Neural cell (in vitro differentiated cells): Measurements from ENCODE around the gene CLCA1. TPM values are rescaled to one million over a fixed set of nuclear protein-coding genes. Genes with fewer than 3 reads are reported as not detected.

ENCODE experiments used
- H2AFZ ChIP-seq: fragments of 200-600, 300-800 bp; sonication (generic), shearing (Covaris generic); 2 replicates; pipeline ENCODE4 v1.6.0; 2014; ENCODE audit warnings: low read depth, mild to moderate bottlenecking, antibody characterized with exemption, low read length, moderate library complexity
- H3F3A ChIP-seq: fragments of 200-600 bp; shearing (Covaris generic); 2 replicates; pipeline ENCODE4 v1.6.1; 2016; ENCODE audit warnings: mild to moderate bottlenecking, moderate library complexity, mixed read lengths, antibody characterized with exemption, low read length; ENCODE audit not compliant: insufficient read depth, poor library complexity, severe bottlenecking
- H3K27ac ChIP-seq: fragments of 200-600, 300-800 bp; sonication (generic), shearing (Covaris generic); 2 replicates; pipeline ENCODE4 v1.5.1; 2014; ENCODE audit warnings: mild to moderate bottlenecking, low read length, moderate library complexity
- H3K27me3 ChIP-seq: fragments of 300-800, 200-600 bp; sonication (generic), shearing (Covaris generic); 2 replicates; pipeline ENCODE4 v1.6.0; 2014; ENCODE audit warnings: mild to moderate bottlenecking, low read depth, low read length, moderate library complexity; ENCODE audit not compliant: insufficient read depth
- H3K36me3 ChIP-seq: fragments of 300-800, 200-600 bp; sonication (generic), shearing (Covaris generic); 2 replicates; pipeline ENCODE4 v1.5.1; 2014; ENCODE audit warnings: mild to moderate bottlenecking, antibody characterized with exemption, low read length, moderate library complexity; ENCODE audit not compliant: insufficient read depth
- H3K4me2 ChIP-seq: fragments of 300-800, 200-600 bp; sonication (generic), shearing (Covaris generic); 2 replicates; pipeline ENCODE4 v1.6.0; 2014; ENCODE audit warnings: mild to moderate bottlenecking, low read length
- H3K4me3 ChIP-seq: fragments of 300-800, 200-600 bp; sonication (generic), shearing (Covaris generic); 2 replicates; pipeline ENCODE4 v1.5.1; 2014; ENCODE audit warnings: mild to moderate bottlenecking, low read length, moderate library complexity
- H3K79me2 ChIP-seq: fragments of 200-600 bp; shearing (Covaris generic); replicated peaks from 2 replicates; pipeline ENCODE4 v1.6.0; 2014; ENCODE audit warnings: mild to moderate bottlenecking, low read length, moderate library complexity; ENCODE audit not compliant: insufficient read depth
- H3K9ac ChIP-seq: fragments of 300-800, 200-600 bp; sonication (generic), shearing (Covaris generic); 2 replicates; pipeline ENCODE4 v1.6.1; 2016; ENCODE audit warnings: mild to moderate bottlenecking, low read length, mixed read lengths
- H3K9me2 ChIP-seq: fragments of 200-600 bp; shearing (Covaris generic); 2 replicates; pipeline ENCODE4 v1.6.1; 2016; ENCODE audit warnings: mild to moderate bottlenecking, low read length, mixed read lengths; ENCODE audit not compliant: insufficient read depth
- H3K9me3 ChIP-seq: fragments of 200-600, 300-800 bp; sonication (generic), shearing (Covaris generic); 2 replicates; pipeline ENCODE4 v1.6.1; 2016; ENCODE audit warnings: mild to moderate bottlenecking, mixed run types, low read length, moderate library complexity, mixed read lengths
- H4K20me1 ChIP-seq: fragments of 200-600 bp; shearing (Covaris generic); 2 replicates; pipeline ENCODE4 v1.6.1; 2016; ENCODE audit warnings: mild to moderate bottlenecking, mixed run types; ENCODE audit not compliant: insufficient read depth
- EP300 ChIP-seq: fragments of 450-650 bp; conservative IDR thresholded peaks from 2 replicates; pipeline ENCODE4 v1.6.1; 2014; ENCODE audit warnings: antibody characterized with exemption, mild to moderate bottlenecking, moderate library complexity; ENCODE audit not compliant: poor library complexity, severe bottlenecking
- EZH2 ChIP-seq: fragments of 200-600, 300-800 bp; shearing (Covaris generic), sonication (generic); IDR thresholded peaks from 2 replicates; pipeline ENCODE4 v1.6.1; 2014; ENCODE audit warnings: antibody characterized with exemption, low read length, borderline replicate concordance, mild to moderate bottlenecking; ENCODE audit not compliant: insufficient read depth, poor library complexity, severe bottlenecking
- MXI1 ChIP-seq: fragments of 450-650 bp; conservative IDR thresholded peaks from 2 replicates; pipeline ENCODE4 v1.6.1; 2014; ENCODE audit warnings: antibody characterized with exemption, mild to moderate bottlenecking; ENCODE audit not compliant: poor library complexity, severe bottlenecking
- POLR2AphosphoS5 ChIP-seq: IDR thresholded peaks from 2 replicates; pipeline ENCODE4 v1.6.1; 2012
- RAD21 ChIP-seq: fragments of 450-650 bp; conservative IDR thresholded peaks from 2 replicates; pipeline ENCODE4 v1.6.1; 2014; ENCODE audit warnings: antibody characterized with exemption, mild to moderate bottlenecking, moderate library complexity
- SMC3 ChIP-seq: fragments of 450-650 bp; conservative IDR thresholded peaks from 2 replicates; pipeline ENCODE4 v1.6.1; 2014; ENCODE audit warnings: antibody characterized with exemption, mild to moderate bottlenecking, moderate library complexity; ENCODE audit not compliant: poor library complexity
- TAF1 ChIP-seq: IDR thresholded peaks from 2 replicates; pipeline ENCODE4 v1.6.1; 2012; ENCODE audit warnings: low read depth
- polyA plus RNA-seq: library from polyadenylated mRNA; depleted of rRNA; stranded (reverse); fragments of >200 nt; gene quantifications from 2 replicates; pipeline ENCODE4 v1.2.3, GENCODE V29; 2014
- TF ChIP-seq, protein P1 (sequence below): IDR thresholded peaks from 2 replicates; pipeline ENCODE4 v1.6.1; 2012; ENCODE audit warnings: borderline replicate concordance
- TF ChIP-seq, protein P2 (sequence below): fragments of 450-650 bp; IDR thresholded peaks from 2 replicates; pipeline ENCODE4 v1.5.1; 2014; ENCODE audit warnings: antibody characterized with exemption, mild to moderate bottlenecking, moderate library complexity; ENCODE audit not compliant: poor library complexity, severe bottlenecking

Gene CLCA1
- polyA plus RNA-seq, 1 donor from 2014 or later: not detected

DNA sequence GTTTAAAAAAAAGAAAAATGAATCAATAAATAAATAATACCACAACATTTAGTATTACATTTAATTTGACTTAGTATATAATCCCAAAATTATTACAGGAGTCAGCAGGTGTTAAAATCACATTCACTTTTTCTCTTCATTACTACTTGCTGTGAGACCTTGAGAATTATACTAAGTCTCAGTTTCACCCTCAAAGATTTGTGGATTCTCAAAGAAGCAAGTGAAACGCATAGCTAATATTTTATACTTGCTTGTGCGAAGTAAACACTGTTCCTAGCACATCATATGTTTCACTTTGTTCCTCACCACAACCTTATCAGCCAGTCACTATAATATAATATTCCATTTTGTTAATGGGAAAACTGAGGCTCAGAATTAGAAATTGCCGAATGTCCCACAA is 4.0 kb downstream of the CLCA1 start:
- TF ChIP-seq SMC3 (no peak), TAF1 (no peak), EZH2 (no peak), POLR2AphosphoS5 (no peak), MXI1 (no peak)
- Histone ChIP-seq H3K9me2 (no peaks in the 10 kb centered on the region), H2AFZ (no peak overlapping the region), H3K4me2 (no peak overlapping the region), H3K4me3 (no peak overlapping the region), H3K9me3 (no peaks in the 10 kb centered on the region), H3K27ac (no peak overlapping the region), H3K27me3 (no peaks in the 10 kb centered on the region), H3K36me3 (no peaks in the 10 kb centered on the region), H3F3A (no peaks in the 10 kb centered on the region), H3K9ac (no peak overlapping the region), H3K79me2 (no peaks in the 10 kb centered on the region), H4K20me1 (no peaks in the 10 kb centered on the region)

DNA sequence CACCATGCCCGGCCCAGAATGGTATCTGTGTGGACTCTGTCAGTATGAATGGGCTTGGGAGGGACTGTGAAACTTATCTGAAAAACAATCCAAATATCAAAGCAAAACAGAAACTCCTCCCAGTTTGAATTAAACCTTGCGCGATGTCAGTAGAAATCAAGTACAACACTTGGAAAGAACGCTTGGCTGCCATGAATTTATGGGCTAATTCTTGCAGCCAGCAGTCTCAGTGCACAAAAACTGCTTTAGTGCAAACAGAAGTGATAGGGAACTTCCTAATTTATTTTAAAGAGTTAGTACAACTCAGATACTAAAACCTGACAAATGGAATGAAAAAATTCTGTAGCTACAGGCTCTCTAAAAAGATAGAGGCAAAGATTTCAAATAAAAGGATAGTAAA is 8.5 kb downstream of the CLCA1 start:
- Histone ChIP-seq H3K36me3 (no peaks in the 10 kb centered on the region), H3K9ac (no peak overlapping the region), H4K20me1 (no peaks in the 10 kb centered on the region), H3K79me2 (no peaks in the 10 kb centered on the region), H2AFZ (no peak overlapping the region), H3K27ac (no peak overlapping the region), H3K4me3 (no peak overlapping the region), H3K9me2 (no peaks in the 10 kb centered on the region), H3K27me3 (no peaks in the 10 kb centered on the region), H3K4me2 (no peak overlapping the region), H3F3A (no peaks in the 10 kb centered on the region), H3K9me3 (no peaks in the 10 kb centered on the region)
- TF ChIP-seq EP300 (no peak), POLR2AphosphoS5 (no peak), RAD21 (no peak), SMC3 (no peak), MXI1 (no peak), EZH2 (no peak), TAF1 (no peak)
- TF ChIP-seq, protein P1, sequence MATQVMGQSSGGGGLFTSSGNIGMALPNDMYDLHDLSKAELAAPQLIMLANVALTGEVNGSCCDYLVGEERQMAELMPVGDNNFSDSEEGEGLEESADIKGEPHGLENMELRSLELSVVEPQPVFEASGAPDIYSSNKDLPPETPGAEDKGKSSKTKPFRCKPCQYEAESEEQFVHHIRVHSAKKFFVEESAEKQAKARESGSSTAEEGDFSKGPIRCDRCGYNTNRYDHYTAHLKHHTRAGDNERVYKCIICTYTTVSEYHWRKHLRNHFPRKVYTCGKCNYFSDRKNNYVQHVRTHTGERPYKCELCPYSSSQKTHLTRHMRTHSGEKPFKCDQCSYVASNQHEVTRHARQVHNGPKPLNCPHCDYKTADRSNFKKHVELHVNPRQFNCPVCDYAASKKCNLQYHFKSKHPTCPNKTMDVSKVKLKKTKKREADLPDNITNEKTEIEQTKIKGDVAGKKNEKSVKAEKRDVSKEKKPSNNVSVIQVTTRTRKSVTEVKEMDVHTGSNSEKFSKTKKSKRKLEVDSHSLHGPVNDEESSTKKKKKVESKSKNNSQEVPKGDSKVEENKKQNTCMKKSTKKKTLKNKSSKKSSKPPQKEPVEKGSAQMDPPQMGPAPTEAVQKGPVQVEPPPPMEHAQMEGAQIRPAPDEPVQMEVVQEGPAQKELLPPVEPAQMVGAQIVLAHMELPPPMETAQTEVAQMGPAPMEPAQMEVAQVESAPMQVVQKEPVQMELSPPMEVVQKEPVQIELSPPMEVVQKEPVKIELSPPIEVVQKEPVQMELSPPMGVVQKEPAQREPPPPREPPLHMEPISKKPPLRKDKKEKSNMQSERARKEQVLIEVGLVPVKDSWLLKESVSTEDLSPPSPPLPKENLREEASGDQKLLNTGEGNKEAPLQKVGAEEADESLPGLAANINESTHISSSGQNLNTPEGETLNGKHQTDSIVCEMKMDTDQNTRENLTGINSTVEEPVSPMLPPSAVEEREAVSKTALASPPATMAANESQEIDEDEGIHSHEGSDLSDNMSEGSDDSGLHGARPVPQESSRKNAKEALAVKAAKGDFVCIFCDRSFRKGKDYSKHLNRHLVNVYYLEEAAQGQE: no peak
- TF ChIP-seq, protein P2, sequence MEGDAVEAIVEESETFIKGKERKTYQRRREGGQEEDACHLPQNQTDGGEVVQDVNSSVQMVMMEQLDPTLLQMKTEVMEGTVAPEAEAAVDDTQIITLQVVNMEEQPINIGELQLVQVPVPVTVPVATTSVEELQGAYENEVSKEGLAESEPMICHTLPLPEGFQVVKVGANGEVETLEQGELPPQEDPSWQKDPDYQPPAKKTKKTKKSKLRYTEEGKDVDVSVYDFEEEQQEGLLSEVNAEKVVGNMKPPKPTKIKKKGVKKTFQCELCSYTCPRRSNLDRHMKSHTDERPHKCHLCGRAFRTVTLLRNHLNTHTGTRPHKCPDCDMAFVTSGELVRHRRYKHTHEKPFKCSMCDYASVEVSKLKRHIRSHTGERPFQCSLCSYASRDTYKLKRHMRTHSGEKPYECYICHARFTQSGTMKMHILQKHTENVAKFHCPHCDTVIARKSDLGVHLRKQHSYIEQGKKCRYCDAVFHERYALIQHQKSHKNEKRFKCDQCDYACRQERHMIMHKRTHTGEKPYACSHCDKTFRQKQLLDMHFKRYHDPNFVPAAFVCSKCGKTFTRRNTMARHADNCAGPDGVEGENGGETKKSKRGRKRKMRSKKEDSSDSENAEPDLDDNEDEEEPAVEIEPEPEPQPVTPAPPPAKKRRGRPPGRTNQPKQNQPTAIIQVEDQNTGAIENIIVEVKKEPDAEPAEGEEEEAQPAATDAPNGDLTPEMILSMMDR: no peak
